IPS-20b (cell line): ENCODE results near the gene SWT1.
"Not testable (repeated sequence)": the region's sequence is repeated elsewhere in the genome, so short reads cannot be mapped to it uniquely, and the experiment has no call there.

Source experiments
- H3K27ac ChIP-seq: one replicate; pipeline ENCODE4 v1.5.1; 2013; ENCODE audit warnings: low read length
- H3K27me3 ChIP-seq: 2 replicates; pipeline ENCODE4 v1.6.1; 2013; ENCODE audit warnings: mild to moderate bottlenecking, low read length, inconsistent platforms; ENCODE audit not compliant: insufficient read depth
- H3K36me3 ChIP-seq: 2 replicates; pipeline ENCODE4 v1.6.1; 2013; ENCODE audit warnings: low read depth, mild to moderate bottlenecking, inconsistent platforms, low read length, moderate library complexity; ENCODE audit not compliant: insufficient read depth
- H3K4me1 ChIP-seq: 2 replicates; pipeline ENCODE4 v1.6.1; 2013; ENCODE audit warnings: mild to moderate bottlenecking, control low read depth, inconsistent platforms, low read length, moderate library complexity; ENCODE audit not compliant: insufficient read depth
- H3K4me3 ChIP-seq: 2 replicates; pipeline ENCODE4 v1.5.1; 2013; ENCODE audit warnings: mild to moderate bottlenecking, low read length, inconsistent platforms
- H3K9ac ChIP-seq: 2 replicates; pipeline ENCODE4 v1.6.1; 2013; ENCODE audit warnings: low read depth, mild to moderate bottlenecking, inconsistent platforms, low read length, moderate library complexity
- H3K9me3 ChIP-seq: 2 replicates; pipeline ENCODE4 v1.6.1; 2013; ENCODE audit warnings: mild to moderate bottlenecking, low read depth, low read length, inconsistent platforms; ENCODE audit not compliant: insufficient read depth

Gene SWT1

GRCh38 chr1:185229981-185230380 lies 73.0 kb downstream of the SWT1 start:
- H3K27ac ChIP-seq: no peak overlapping the region
- H3K27me3 ChIP-seq: no peaks in the 10 kb centered on the region
- H3K4me3 ChIP-seq: no peak overlapping the region
- H3K9me3 ChIP-seq: no peaks in the 10 kb centered on the region
- H3K36me3 ChIP-seq: no peaks in the 10 kb centered on the region
- H3K4me1 ChIP-seq: no peaks in the 10 kb centered on the region
- H3K9ac ChIP-seq: no peak overlapping the region

- H3K27me3 ChIP-seq: no peaks in the 10 kb centered on the region
- no peak overlapping the region for H3K4me3 ChIP-seq
- H3K27ac ChIP-seq: no peak overlapping the region
- no peaks in the 10 kb centered on the region for H3K9me3 ChIP-seq
- no peaks in the 10 kb centered on the region for H3K36me3 ChIP-seq
- H3K9ac ChIP-seq: no peak overlapping the region
- no peaks in the 10 kb centered on the region for H3K4me1 ChIP-seq
Observed at GRCh38 chr1:185232874-185233273, 75.9 kb downstream of the SWT1 start.

- H3K27ac ChIP-seq, H3K9ac ChIP-seq, H3K27me3 ChIP-seq, H3K4me1 ChIP-seq, H3K36me3 ChIP-seq, H3K4me3 ChIP-seq, H3K9me3 ChIP-seq: not testable (repeated sequence)
Observed at GRCh38 chr1:185234183-185234582, 77.2 kb downstream of the SWT1 start.

GRCh38 chr1:185237176-185237575 lies 80.2 kb downstream of the SWT1 start:
- H3K27me3 ChIP-seq, H3K36me3 ChIP-seq, H3K4me1 ChIP-seq, H3K9ac ChIP-seq, H3K9me3 ChIP-seq, H3K27ac ChIP-seq, H3K4me3 ChIP-seq: not testable (repeated sequence)

- no peak overlapping the region for H3K27ac ChIP-seq
- no peaks in the 10 kb centered on the region for H3K36me3 ChIP-seq
- H3K9me3 ChIP-seq: no peaks in the 10 kb centered on the region
- no peak overlapping the region for H3K4me3 ChIP-seq
- no peaks in the 10 kb centered on the region for H3K27me3 ChIP-seq
- no peak overlapping the region for H3K9ac ChIP-seq
- H3K4me1 ChIP-seq: no peaks in the 10 kb centered on the region
Observed at GRCh38 chr1:185237661-185238060, 80.7 kb downstream of the SWT1 start.

- H3K4me3 ChIP-seq: no peak overlapping the region
- no peaks in the 10 kb centered on the region for H3K9me3 ChIP-seq
- no peak overlapping the region for H3K27ac ChIP-seq
- no peaks in the 10 kb centered on the region for H3K36me3 ChIP-seq
- no peaks in the 10 kb centered on the region for H3K27me3 ChIP-seq
- H3K4me1 ChIP-seq: no peaks in the 10 kb centered on the region
- H3K9ac ChIP-seq: no peak overlapping the region
Observed at GRCh38 chr1:185238447-185238846, 81.5 kb downstream of the SWT1 start.

- H3K9ac ChIP-seq: no peak overlapping the region
- H3K9me3 ChIP-seq: no peaks in the 10 kb centered on the region
- H3K36me3 ChIP-seq: no peaks in the 10 kb centered on the region
- no peak overlapping the region for H3K4me3 ChIP-seq
- no peaks in the 10 kb centered on the region for H3K27me3 ChIP-seq
- no peak overlapping the region for H3K27ac ChIP-seq
- no peaks in the 10 kb centered on the region for H3K4me1 ChIP-seq
Observed at GRCh38 chr1:185239861-185240260, 82.9 kb downstream of the SWT1 start.

GRCh38 chr1:185241127-185241526 lies 84.2 kb downstream of the SWT1 start:
- Histone ChIP-seq H3K9me3 (no peaks in the 10 kb centered on the region), H3K4me3 (no peak overlapping the region), H3K27me3 (no peaks in the 10 kb centered on the region), H3K9ac (no peak overlapping the region), H3K4me1 (no peaks in the 10 kb centered on the region), H3K36me3 (no peaks in the 10 kb centered on the region), H3K27ac (no peak overlapping the region)

GRCh38 chr1:185244015-185244747 lies 87.2 kb downstream of the SWT1 start:
- H3K9ac ChIP-seq: no peak overlapping the region

GRCh38 chr1:185245466-185245865 lies 88.5 kb downstream of the SWT1 start:
- no peaks in the 10 kb centered on the region for H3K27me3 ChIP-seq
- peaks cover 13% of the 10 kb centered on the region; the same call in 1 of the 2 replicates for H3K4me1 ChIP-seq
- H3K36me3 ChIP-seq: no peaks in the 10 kb centered on the region
- no peaks in the 10 kb centered on the region for H3K9me3 ChIP-seq
- H3K4me3 ChIP-seq: no peak overlapping the region
- no peak overlapping the region for H3K9ac ChIP-seq
- H3K27ac ChIP-seq: no peak overlapping the region

More at GRCh38 chr1:185244015-185244747, 87.2 kb downstream of the SWT1 start:
- Histone ChIP-seq H3K4me1 (peaks cover 4% of the 10 kb centered on the region; the same call in 1 of the 2 replicates), H3K36me3 (no peaks in the 10 kb centered on the region), H3K9me3 (no peaks in the 10 kb centered on the region), H3K27ac (no peak overlapping the region), H3K27me3 (no peaks in the 10 kb centered on the region), H3K4me3 (no peak overlapping the region)

- H3K27me3 ChIP-seq: no peaks in the 10 kb centered on the region
- no peak overlapping the region for H3K27ac ChIP-seq
- no peaks in the 10 kb centered on the region for H3K36me3 ChIP-seq
Observed at GRCh38 chr1:185249563-185249962, 92.6 kb downstream of the SWT1 start.

GRCh38 chr1:185250063-185250462 lies 93.1 kb downstream of the SWT1 start:
- Histone ChIP-seq H3K4me3 (no peak overlapping the region), H3K4me1 (peaks cover 13% of the 10 kb centered on the region; the same call in 1 of the 2 replicates), H3K27ac (no peak overlapping the region), H3K36me3 (no peaks in the 10 kb centered on the region), H3K27me3 (no peaks in the 10 kb centered on the region), H3K9ac (no peak overlapping the region), H3K9me3 (no peaks in the 10 kb centered on the region)

More at GRCh38 chr1:185249563-185249962, 92.6 kb downstream of the SWT1 start:
- H3K9me3 ChIP-seq: no peaks in the 10 kb centered on the region
- H3K4me3 ChIP-seq: no peak overlapping the region
- H3K4me1 ChIP-seq: peaks cover 13% of the 10 kb centered on the region; the same call in 1 of the 2 replicates
- no peak overlapping the region for H3K9ac ChIP-seq
